NOMO-1 (cell line): ENCODE measurements around the gene FAM32A.

ENCODE experiments used
- DNase-seq, 2 experiments: peaks; one replicate each; lab custom pipeline; 2025; ENCODE audit not compliant: unreplicated experiment in 2 of 2; lab: John Stamatoyannopoulos, UW

Gene FAM32A

DNA sequence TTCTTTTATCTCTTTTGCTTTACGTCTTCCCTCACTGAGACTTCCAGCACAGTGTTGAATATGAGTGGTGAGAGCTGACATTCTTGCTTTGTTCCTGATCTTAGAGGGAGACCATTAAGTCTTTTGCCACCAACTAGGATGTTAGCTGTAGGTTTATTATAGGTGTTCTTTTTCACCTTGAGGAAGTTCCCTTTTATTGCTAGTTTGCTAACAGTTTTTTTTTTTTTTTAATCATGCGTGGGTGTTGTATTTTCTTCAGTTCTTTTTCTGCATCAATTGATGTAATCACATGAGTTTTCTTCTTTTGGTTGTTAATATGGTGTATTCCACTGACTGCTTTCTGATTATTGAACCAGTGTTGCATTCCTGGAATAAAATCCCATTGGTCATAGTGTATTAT is 33.6 kb downstream of the FAM32A start:
- DNase-seq = no peak

DNA sequence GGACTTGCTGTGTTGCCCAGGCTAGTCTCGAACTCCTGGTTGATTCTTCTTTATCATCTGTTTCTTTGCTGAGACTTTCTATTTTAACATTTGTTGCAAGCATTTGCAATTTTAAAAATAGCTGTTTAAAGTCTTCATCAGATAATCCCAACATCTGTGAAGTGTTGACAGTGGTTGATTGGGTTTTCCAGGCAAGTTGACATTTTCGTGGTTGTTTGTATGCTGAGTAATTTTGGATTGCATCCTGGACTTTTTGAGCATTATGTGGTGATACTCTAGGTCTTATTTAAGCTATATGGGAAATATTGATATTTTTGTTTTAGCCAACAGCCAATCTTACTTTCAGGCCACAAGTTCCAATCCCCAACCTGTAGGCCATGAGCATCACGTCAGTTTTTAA is 37.6 kb downstream of the FAM32A start:
- no peak for DNase-seq

DNA sequence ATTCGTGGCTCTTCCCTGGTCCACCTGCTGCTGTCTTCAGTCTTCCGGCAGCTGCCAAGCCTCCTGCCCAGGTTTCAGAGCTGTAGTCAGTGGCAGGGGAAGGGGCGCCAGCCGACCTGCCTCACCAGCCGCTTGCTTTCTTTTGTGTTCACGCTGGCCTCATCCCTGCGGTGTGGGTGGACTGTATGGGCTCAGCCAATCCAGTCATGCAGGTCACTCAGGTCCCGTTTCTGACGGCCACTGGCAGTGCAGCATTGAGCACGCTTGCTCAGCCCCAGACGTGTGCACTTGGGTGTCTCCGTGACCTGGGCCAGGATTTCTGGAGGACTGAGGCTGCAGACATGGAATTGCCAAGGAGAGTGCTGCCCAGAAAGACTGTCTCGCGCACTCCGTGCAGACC is 38.5 kb downstream of the FAM32A start:
- no peak for DNase-seq

DNA sequence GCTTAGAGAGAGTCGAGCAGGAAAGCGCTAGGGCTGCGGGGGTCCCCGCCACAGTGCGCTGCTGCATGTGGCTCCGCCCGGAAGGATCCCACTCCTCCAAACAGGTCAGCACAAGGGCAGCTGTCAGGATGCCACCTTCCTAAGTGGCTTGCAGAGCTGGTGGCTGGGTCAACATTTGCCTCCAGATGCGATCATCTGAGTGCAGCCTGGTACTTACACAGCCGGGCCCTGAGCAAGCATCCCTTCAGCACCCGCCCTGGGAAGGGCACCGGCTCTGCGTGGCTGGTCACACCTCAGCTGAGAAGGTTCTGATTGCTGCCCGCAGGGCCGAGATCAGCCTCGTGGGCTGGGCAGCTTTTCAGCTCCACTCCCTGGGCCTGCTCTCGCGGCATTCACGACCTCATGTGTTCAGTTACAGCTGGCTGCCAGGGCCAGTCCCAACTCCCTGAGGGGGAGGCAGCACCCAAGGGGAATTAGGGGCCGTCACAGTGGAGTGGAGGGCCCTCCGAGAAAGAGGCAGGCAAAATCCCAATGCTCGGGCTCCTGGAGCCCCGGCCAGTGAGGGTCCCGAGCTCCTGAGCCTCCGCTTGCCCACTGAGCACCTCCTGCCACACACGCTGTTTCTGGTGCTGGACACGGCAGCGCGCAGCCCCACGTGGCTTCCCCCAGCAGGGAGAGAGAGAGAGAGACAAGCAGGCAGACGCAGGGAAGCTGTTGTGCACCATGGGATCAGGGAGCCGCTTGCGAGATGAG is 39.3 kb downstream of the FAM32A start:
- no peak for DNase-seq

DNA sequence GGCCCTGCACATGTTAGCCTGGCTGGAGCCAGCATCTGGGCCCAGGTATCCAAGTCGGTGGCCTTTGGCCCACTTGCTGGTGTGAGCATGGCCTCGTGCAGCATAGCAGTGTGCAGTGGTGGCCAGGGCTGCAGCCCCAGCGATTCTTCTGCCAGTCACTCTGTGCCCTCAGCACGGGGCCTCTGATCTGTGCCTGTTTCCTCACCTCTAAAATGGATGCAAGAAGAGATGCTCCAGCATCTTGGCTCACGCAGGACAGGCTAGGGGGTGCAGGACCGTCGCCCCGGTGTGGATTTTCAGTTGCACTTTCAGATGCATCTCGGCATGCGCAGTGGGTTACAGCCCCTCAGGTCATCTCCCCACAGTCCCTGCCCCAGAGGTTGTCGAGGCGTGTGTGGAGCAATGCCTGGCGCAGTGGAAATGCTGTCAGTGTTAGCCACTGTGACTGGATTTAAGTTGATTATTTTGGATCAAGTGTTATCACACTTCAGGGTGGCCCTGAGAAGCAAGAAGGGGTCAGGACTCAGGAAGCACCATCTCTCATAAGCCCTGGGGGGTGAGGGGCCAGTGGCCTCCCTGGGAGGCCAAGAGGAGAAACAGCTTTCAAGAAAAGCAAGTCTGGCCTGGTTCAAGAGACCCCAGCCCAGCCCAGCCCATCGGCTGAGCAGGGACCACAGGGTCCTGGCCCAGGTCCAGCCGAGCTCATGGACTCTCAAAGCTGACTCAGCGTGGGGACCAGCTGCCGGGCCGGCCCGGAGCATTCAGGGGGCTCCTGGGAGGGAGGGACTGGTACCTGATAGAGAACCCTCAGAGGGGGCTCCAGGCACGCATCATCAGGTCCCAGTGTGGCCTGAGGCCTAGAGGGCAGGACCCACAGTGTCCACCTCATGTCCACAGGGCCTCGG is 40.3 kb downstream of the FAM32A start:
- DNase-seq = no peak

DNA sequence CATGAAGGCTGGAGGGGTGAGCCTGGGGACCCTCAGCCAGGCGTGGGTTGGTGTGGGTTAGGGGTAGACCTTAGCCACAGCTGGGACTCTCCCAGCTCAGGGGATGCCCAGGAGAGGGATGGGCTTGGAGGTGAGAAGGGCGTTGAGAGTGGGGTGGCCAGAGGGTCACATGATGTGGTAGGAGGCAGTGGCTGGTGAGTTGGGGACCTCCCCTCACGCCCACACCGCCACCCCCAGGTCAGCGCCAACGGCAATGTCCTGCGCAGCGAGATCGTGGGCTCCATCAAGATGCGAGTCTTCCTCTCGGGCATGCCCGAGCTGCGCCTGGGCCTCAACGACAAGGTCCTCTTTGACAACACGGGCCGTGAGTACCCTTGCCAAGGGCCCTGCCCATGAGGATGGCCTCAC is 41.0 kb downstream of the FAM32A start:
- no peak for DNase-seq

DNA sequence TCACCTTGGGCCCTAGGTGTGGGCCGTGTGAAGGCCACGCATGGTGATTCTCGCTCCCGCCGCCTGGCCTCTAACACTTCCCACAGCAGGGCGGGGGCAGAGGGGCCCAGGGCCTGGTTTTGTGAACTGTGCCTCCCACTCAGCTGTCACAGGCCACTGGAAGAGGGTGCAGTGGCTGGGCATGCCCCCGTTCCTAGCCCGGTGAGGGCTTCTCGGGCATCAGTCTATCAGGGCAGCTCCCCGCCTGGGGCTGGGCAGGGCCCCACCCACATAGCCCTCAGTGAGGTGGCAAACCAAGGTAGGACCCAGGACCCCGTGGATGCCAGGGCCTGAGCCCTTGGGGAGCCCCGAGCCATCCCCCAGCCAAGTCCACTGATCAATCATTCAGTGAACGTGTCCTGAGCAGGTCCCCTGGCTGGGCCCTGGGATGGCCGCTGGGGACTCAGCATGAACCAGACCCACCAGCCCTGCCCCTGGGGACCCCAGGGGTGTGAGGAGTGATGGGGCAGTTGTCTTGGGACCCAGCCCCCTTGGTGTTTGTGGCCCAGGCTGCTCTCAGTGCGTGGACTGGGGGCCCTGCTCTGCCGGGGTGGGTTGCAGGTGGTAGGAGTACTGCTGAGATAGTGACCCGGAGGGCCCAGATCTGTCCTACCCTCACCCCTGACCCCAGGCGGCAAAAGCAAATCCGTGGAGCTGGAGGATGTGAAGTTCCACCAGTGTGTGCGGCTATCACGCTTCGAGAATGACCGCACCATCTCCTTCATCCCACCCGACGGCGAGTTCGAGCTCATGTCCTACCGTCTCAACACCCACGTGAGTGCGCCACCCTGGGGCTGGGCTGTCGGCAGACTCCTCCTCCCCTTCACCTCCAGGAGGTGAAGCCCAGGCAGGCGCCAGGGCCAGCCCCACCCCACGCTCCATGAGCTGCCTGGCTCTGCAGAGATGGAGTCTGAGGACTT is 41.9 kb downstream of the FAM32A start:
- no peak for DNase-seq

DNA sequence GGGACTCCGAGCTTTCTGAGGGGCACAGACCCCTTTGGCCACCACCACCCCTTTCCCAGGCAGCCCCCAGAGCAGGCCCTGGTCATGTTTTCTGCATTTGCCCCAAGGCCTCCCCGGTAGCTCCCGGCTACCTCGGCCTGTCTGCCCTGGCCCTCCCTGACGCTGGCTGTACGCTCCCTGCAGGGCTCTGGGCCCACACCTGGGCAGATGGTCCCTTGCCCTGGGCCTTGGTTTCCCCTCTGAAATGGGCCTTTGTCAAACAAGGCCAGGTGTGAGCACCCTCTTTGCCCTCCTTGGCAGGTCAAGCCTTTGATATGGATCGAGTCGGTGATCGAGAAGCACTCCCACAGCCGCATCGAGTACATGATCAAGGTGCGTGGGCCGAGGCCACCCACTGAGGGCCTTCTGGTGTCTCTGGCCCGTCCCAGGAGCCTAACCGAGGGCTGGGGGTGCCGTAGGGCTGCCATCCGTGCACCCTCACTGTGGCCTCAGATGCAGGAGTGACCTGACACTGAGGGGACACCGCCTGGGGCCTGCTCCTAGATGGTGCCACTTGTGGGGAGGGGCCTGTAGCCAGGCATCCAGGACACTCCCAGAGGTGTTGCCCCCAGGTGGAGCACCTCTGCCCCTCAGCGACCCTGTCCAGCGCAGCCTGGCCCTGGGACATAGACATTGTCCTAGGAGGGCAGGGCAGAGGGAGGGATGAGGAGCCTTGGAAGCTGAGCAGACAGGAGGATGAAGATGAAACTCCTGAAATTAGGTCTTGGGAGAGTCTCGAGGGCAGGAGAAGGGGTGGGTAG is 42.8 kb downstream of the FAM32A start:
- DNase-seq = no peak

DNA sequence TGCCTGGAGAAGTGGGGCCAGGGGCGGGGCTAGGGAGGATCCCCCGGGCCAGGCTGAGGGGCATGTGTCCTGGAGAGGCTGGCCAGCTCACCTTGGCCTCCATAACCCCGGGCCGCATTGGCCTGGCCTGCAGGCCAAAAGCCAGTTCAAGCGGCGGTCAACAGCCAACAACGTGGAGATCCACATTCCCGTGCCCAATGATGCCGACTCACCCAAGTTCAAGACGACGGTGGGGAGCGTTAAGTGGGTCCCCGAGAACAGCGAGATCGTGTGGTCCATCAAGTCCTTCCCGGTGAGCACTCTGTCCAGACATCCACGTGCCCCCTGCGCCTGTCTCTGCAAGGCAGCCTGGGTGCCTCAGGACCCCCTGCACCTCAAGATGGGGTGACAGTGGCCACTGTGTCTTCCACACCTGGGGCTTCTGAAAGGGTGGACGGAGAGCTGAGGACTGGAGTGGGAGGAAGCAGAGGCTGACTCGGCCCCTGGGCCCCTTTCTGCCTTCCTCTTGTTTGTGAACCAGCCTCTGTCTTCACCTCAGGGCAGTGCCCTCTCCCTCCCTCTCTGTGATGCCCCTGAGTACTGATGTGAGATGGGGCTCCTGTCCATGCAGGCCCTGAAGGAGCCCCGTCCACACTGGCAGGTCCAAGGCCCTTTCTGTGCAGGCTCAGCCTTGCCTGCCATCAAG is 43.6 kb downstream of the FAM32A start:
- DNase-seq = no peak

DNA sequence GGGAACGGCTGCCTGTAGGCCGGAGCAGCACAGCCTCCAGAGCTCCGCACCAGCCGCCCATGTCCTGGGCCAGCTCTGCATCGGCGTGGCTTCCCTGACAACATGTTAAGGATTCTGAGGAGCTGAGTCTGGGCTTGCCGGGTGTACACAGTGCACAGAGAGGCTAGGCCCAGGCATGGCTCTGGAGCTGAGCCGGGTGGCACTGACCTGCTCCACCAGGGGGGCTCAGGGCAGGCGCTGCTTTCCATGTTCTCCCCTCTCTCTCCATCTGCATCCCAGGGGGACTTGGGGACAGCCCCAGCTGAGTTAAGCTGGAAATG is 44.1 kb downstream of the FAM32A start:
- DNase-seq = no peak

DNA sequence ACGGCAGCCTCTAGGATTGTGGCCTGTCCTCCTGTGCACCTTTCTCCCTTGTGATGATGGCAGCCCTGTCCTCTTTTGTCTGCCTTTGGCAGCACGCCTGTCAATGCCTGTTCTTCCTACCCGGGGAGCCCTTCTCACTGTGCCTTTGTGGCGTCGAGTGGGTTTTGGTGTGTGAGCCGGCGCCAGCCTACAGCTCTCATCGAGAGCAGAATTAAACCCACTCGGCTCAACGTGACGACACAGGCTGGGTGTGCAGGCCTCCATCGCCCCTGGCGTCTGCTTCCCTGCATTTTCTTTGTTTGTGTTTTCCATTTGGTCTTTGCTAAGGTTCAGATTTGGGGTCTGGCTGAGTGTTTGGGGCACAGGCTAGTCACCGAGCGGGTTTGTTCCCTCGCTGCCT is 46.9 kb downstream of the FAM32A start:
- no peak for DNase-seq

DNA sequence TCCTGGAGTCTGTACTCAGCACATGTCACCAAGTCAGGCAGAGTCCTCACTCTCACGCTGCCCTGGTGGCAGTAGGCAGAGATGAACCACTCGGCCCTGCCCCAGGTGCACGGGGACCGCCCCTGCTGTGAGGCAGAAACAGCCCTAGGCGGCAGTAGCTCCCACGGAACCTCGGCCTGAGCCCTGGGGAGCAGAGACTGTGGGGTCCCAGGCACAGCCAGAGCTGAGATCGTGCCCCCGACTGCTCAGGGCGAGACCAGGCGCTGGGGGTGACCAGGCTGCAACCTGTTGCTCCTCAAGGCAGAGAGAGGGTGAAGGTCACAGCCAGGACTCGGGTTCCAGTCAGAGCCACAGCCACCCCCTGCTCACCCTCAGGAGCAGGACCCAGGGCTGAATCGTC is 47.4 kb downstream of the FAM32A start:
- no peak for DNase-seq

DNA sequence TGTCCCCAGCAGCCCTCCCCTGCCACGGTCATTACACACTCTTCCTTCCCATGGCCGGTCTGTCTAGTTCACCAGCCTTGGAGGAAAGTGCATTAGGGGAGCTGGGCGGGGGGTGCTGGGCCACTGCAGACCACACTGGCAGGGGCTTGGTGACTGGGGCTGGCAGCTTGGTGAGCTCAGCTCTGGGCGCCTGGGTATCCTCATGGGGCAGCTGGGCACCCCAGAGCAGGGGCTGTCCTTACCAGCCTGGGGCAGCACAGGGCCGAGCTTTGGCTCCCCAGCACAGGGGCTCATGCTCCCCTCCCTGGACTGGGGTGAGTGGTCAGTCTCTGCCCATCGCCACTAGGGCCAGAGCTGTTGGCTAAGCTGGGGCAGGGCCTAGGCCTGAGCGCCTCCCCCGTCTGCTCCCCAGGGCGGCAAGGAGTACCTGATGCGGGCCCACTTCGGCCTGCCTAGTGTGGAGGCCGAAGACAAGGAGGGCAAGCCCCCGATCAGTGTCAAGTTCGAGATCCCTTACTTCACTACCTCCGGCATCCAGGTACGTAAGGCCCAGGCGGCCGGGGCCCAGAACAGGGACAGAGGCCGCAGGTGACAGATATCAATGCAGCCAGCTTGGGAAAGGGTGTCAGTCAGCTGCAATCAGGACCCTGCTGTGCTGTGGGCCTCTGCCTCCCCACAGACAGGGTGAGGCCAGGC is 48.0 kb downstream of the FAM32A start:
- DNase-seq = no peak

DNA sequence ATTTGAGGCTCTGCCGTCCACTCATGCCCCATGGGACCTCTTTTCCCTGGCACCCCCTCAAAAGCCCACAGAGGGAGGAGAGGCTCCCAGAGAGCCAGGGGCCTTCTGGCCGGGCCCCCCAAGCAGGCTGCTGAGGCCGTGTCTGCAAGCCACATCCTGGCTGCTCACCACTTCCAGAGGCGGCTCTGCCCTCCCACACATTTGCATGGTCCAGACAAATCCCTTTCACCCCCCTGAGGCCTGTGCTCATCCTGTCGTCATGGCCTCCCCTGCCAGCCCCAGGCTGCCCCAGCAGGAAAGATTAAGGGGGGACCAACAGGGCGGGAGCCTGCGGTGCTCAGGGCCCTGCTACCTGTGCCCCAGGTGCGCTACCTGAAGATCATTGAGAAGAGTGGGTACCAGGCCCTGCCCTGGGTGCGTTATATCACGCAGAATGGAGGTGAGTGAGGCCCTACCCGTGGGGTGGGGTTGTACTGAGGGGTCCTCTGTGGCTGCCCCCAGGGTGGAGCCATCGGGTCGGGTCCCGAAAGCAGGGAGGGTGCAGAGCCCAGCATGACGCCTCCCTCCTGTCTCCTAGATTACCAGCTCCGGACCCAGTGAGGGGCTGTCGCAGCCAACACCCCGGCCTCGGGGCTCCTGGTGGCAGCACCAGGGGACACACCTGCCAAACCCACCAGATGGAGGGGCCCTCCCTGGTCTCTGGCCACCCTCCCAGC is 48.8 kb downstream of the FAM32A start:
- no peak for DNase-seq

DNA sequence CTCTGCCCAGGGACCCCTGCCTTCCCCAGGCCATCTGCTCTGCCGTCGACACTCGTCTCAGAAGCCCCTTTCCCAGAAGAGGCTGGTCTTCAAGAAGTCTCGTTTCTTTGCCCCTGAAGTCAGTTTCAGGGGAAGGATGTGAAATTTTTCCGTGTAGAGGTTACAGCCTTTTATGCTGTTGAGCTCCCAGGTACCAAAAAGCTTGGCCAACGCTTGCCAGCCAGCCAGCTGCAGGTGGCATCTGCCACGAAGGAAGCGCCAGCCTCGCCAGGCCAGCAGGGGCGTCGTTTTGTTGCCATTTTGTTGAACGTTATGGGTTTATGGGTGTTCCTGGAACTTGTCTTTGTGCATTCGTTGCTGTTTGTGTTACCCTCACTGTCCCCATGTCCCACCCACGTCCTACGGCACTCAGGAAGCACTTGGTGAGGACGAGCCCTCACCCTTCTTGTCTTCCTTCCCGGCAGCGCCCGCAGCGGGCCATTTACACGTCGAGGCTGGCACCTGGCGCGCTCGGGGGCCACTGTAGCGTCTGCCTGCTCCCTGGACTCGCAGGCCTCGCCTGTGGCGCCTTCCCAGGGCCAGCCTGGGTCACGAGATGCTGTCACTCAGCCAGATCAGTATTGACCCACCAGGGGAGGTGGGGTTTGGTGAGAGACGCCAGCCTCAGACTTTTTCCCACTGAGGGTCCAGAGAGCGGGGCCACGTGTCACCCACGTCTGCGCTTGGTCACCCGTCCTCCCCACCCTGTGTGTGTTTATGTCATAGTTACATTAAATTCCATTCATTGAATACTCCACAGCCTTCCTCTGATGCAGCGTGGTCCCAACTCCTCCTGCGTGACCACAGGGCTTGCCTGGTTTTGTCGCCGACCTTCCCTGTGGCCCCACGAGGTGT is 49.6 kb downstream of the FAM32A start:
- DNase-seq = no peak

DNA sequence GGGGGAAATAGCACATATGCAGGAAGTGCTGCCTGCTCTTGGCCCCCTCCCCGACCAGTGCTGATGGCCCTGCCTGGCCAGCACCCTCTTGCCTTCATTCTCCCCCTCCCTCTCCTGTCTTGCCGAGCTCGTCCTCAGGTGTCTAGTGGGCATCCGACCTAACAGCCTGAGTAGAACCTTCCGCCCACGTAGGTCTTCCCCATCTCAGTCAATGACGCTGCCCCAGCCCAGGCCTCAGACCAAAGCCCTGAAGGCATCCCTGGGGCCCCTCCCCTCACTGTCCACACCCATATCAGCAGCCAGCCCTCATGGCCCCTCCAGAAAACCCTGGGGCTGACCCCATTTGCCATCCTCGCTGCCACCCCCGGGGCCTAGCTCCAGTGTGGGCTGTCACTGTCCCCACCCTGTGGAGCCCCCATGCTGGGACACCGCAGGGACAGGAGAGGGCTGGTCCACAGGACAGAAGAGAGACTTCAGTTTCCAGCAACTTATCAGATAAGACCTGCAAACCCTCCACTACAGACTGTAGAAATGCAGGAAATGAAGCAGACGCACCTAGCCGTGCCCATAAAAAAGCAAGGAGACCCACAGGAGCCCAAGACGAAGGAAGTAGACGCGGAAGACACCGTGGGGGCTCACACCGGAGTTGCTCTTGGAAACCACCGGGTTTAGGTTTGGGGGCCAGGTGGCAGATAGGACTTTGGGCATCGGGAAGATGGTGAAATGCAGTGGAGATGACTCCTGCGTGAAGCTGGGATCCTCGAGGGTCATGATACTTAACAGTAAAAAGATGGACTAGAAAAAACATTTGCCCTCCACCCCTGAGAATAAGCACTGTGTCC is 50.8 kb downstream of the FAM32A start:
- no peak for DNase-seq
